ENCODE results near the gene HPSE2.
"Not testable (repeated sequence)": the region's sequence is repeated elsewhere in the genome, so short reads cannot be mapped to it uniquely, and the experiment has no call there.

HPSE2 gene

DNA sequence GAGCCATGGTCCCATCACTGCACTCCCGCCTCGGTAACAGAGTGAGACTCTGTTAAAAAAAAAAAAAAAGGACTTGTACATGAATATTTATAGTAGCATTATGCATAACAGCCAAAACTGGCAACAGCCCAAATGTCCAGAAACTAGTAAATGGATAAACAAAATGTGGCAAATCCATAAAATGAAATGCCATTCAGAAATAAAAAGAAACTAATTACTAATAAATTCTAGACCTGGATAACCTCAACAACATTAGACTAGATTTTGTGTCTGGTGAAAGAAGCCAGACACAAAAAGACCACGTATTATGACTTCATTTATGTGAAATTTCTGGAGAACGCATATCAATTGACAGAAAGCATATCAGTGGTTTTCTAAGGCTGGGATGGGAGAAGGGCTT, 74.5 kb downstream of the HPSE2 start:
- no peak for DNase-seq (ENCODE audit: low read depth)

GRCh38 chr10:99143651-99144050, 92.0 kb downstream of the HPSE2 start:
- DNase-seq (ENCODE audit: low read depth), result no peak

DNA sequence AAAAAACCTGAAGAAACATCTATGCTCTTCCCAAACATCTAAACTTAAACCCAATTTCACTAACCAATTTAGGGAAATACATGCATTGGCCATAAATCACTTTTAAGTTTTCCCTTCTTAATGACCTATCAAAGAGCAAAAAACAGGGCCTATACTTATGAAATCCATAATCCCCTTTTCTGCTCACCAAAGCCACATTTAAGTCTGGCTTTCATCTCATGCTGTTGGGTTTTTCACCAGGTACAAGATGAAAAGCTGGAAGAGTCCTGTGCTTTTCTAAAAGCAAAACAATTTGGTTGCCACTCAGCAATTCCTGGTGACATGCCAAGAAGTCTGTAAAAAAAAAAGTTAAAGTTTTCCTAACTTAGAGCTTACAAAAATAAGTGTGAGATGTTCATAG, 92.6 kb downstream of the HPSE2 start:
- no peak for DNase-seq (ENCODE audit: low read depth)

DNA sequence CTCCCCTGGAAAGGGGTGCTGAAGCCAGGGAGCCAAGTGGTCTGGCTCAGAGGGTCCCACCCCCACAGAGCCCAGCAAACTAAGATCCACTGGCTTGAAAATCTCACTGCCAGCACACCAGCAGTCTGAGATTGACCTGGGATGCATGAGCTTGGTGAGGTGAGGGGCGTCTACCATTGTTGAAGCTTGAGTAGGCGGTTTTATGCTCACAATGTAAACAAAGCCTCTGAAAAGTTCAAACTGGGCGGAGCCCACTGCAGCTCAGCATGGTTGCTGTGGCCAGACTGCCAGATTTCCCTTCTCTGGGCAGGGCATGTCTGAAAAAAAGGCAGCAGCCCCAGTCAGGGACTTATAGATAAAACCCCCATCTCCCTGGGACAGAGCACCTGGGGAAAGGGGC, 102.8 kb downstream of the HPSE2 start:
- not testable (repeated sequence) for DNase-seq (ENCODE audit: low read depth)

- no peak for DNase-seq (ENCODE audit: low read depth)
These were observed 109.8 kb downstream of the HPSE2 start for GRCh38 chr10:99125879-99126278.

- no peak for DNase-seq (ENCODE audit: low read depth)
These were observed 111.3 kb downstream of the HPSE2 start for GRCh38 chr10:99124376-99124775.

- no peak for DNase-seq (ENCODE audit: low read depth)
These were observed 111.8 kb downstream of the HPSE2 start for GRCh38 chr10:99123851-99124250.

DNA sequence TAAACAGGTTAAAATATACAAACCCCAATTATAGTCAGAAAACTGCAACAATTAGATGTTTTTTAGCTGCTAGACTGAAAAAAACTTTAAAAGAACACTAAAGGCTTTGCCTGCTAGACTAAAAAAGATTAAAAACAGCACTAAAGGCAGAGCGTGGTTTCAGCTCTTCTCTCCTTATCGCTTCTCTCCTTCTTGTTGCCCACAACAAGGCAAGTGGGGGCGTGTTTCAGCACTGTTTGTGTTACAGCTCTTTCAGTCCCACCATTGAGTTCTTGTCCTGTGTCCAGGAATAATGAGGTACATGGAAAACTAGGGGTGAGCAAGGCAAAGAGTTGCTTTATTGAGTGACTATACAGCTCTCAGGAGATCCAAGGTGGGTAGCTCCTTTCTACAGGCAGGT, 112.3 kb downstream of the HPSE2 start:
- no peak for DNase-seq (ENCODE audit: low read depth)

DNA sequence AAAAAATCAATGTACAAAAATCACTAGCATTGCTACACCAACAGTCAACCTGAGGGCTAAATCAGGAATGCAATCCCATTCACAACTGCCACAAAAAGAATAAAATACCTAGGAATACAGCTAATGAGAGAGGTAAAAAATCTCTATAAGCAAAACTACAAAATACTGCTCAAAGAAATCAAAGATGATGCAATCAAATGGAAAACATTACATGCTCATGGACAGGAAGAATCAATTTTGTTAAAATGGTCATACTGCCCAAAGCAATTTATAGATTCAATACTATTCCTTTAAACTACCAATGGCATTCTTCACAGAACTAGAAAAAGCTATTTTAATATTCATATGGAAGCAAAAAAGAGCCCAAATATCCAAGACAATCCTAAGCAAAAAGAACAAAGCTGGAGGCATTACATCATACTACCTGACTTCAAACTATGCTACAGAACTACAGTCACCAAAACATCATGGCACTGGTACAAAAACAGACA, 116.3 kb downstream of the HPSE2 start:
- no peak for DNase-seq (ENCODE audit: low read depth)

DNA sequence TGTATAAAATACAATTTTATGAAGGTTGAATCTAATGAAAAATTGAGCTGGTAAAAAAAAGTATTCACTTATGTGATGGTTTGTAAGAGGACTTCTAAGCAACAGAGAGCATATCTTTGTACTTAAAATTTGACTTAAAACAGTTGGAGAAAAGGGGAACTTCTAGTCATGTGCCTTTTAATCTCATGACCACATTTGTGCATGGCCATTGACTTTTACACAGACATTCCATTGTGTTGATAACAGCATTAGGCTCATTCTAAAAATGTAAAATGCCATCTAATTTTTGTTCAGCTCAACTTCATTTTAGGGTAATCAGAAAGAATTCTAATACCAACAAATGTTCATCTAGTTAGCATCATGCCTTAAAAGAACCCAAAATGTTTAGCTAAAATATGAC, 119.9 kb downstream of the HPSE2 start:
- DNase-seq (ENCODE audit: low read depth), result no peak

GRCh38 chr10:99085358-99085757, 150.3 kb downstream of the HPSE2 start:
- no peak for DNase-seq (ENCODE audit: low read depth)

DNA sequence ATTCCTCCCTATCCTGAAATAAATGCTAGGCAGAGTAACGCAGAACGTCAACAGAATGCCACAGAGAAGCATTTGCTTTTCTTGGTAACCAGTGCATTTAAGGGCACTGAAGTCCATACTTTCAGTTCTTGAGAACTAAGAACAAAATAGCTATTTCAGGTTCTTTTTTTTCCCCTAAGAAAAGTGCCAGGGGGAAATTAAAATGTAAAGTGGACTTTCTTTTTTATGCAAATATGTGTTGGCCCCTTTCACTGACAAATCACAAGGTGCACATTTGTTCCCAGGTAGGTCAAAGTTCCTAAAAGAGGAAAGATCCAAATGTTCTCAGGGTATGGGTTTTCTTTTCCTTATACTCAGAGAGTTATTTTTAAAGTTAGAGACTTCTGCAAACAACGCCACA, 151.5 kb downstream of the HPSE2 start:
- no peak for DNase-seq (ENCODE audit: low read depth)

DNA sequence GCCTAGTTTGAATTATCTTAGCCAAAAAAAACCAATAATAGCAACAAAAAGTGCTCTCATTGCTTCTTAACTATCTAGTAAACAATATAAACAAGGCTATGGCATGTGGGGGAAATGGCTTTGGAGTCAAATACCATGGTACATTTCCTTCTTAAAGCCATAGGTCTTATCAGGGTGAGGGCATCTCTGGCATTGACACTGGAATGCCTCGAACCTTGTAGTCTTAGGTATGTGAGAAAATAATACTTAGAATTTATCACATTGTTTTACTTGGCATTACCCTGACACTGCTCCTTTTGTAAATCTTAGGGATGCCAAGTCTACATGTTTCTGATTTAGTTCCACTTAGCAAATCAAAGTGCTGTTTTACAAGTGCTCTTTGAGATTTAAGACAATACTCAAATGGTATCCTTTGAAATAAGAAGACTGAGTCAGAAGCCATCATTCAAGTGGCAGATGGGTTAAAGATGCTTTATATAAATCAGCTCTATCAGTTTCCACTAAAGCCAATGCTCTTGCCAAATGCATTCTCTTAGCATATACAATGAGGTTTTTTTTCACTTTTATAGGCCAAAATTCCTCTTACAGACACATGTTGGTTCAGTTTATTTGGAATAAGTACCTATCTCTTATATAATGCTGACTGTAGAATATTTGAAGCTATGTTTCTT, 155.2 kb downstream of the HPSE2 start:
- no peak for DNase-seq (ENCODE audit: low read depth)

DNA sequence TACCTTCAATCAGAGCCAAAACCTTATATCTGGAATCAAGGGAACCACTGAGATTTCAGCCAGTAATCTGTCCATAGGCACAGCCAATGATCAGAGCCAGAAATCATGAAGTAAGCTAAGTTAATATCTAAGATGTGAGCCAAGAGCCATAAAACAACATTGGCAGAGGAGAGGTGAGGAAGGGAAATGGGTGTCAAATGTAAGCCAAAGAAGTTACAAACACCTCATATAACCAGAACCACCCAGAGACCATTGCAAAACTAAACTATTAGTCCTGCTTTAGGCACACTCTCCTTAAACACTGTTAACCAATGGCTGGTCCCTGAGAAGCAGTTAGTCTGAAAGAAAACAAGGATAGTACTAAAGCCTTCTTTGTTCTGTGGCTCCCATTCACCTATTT, 173.1 kb downstream of the HPSE2 start:
- no peak for DNase-seq (ENCODE audit: low read depth)

DNA sequence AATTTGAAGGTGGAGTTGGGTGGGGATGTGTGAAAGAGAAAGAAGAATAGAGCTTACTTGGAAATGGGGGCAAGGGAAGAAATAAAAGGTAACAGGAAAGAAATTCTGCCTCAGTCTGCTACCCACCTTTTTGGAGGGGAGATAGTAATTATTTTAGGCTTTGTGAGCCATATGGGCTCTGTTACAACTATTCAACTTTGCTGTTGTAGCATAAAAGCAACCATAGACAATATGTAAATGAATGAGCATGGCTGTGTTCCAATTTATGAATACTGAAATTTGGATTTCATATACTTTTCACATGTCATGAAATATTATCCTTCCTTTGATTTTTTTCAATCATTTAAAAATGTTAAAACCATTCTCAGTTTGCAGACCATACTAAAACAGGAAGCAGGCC, 176.9 kb downstream of the HPSE2 start:
- DNase-seq (ENCODE audit: low read depth), result no peak

- no peak for DNase-seq (ENCODE audit: low read depth)
These were observed 177.5 kb downstream of the HPSE2 start for GRCh38 chr10:99057936-99058690.

DNA sequence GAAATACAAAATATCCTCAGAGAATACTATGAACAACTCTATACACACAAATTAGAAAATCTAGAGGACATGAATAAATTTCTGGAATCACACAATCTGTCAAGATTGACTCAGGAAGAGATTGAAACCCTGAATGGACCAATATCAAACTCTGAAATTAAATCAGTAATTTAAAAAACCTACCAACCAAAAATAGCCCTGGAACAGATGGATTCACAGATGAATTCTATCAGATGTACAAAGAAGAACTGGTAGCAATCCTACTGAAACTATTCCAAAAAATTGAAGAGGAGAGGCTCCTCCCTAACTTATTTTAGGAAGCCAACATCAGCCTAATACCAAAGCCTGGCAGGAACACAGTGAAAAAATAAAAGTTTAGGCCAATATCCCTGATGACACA, 190.0 kb downstream of the HPSE2 start:
- DNase-seq (ENCODE audit: low read depth), result no peak

DNA sequence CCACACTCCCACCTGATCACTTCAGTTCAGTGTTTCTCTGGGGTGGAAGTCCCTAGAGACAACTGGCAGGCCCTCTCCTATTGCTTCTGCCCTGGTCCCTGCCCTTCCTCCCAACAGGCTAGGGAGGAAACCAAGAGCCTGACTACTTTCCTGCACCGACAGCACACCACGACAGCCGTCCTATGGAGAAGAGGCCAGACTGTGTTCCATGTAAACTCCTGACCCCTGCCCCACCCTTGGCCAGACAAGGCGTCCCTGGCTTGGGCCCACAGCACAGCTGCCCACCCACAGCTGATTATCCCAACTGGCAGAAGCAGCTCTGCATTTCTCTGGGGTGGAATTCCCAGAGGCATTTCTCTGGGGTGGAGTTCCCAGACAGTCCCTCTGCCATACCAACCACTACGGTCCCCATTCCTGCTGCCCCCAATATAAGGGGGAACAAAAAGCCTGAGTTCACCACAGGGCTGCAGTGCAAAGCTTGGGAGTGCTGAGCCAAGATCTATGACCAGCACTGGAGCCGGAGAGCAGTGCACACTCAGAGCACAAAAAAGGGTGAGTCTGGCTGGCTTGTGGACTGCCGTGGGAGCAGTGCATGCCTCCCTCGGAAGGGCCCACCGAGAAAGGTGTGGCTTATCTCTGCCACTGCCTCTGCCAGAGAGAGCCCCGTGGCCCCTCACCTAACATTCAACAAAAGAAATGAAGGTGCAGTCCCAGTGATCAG, 193.4 kb downstream of the HPSE2 start:
- DNase-seq (ENCODE audit: low read depth), result no peak

GRCh38 chr10:99041468-99041867, 194.2 kb downstream of the HPSE2 start:
- no peak for DNase-seq (ENCODE audit: low read depth)

DNA sequence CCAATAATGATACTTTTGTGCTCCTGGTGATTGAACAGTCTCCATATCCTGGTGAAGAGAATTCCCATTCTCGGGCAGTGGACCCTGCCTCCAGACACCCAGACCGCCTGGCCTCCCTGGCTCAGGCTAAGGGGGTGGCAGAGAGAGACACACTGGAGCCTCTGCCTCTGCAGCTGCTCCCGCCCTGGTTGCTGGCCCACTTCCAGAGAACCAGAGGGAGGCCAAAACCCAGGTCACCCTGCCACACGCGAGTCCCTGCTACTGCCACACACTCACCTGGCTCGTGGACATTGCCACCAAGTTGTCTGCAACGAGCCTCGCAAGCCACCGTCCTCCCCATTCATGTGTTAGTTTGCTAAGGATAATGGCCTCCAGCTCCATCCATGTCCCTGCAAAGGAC, 221.8 kb downstream of the HPSE2 start:
- no peak for DNase-seq (ENCODE audit: low read depth)

DNA sequence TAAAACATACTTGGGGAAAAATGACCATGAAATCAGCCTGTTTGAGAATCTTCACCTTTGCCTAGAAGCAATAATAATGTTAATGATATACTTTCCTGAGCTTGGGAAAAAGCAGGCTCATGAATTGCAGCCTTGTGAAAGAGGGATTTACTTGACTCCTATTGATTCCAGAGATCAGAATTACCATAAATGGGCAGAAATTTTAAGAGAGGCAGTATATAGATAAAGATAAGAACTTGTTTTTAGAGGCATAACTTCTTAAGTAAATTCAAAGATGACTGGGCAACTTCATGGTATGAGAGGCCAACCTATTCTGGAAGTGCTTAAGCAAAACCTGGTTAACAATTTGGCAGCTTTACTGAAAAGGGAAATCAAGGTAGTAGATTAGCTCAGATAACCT, 225.4 kb downstream of the HPSE2 start:
- no peak for DNase-seq (ENCODE audit: low read depth)

DNA sequence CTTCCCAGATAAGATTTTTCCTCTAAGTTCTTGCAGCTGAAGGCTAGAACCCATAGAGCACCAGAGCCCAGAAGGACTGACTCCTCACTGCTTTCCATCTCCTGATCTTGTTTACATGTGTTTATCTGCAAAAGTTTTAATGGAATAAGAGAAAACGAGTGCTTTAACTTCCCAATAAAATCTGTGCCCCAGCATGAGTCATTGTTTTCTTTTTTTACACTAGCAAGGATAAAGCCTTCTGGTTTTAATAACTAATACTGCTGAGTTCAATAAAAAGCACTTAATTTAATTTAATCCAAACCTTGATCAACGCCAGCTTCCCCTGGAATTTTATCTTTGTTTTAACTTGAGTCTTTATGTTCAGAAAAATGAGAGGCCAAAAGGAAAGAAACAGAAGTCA, 227.6 kb downstream of the HPSE2 start:
- DNase-seq (ENCODE audit: low read depth), result no peak

- DNase-seq (ENCODE audit: low read depth), result no peak
These were observed 228.2 kb downstream of the HPSE2 start for GRCh38 chr10:99007457-99007856.

Measured in iris pigment epithelial cell (primary cell).